ENCODE results near the gene OBSCN.

- no peak for TF ChIP-seq CTCF (IDR thresholded peaks at IDR 0.05)
- no peak for TF ChIP-seq EZH2 (IDR thresholded peaks at IDR 0.05)
Measured at GRCh38 chr1:228350831-228351781, 143.3 kb downstream of the OBSCN start.
